Psoas muscle (tissue), 8 donors: ENCODE measurements around the gene RASEF. TPM values are rescaled to one million over a fixed set of nuclear protein-coding genes. Genes with fewer than 3 reads are reported as not detected.

Experiments used
- ATAC-seq, 4 donors: fragments of 200-7000 bp; cut with Tn5 transposase; one replicate each; pipeline ENCODE4 v1.9.1; 2020; ENCODE audit warnings: moderate library complexity in 3 of 4, mild to moderate bottlenecking in 2 of 4
- DNase-seq, 2 donors: peaks; one replicate each; pipeline ENCODE4 v3.0.0-alpha.2; 2020
- H3K27ac ChIP-seq: fragments of 200-600 bp; one replicate; pipeline ENCODE4 v1.8.0; 2022
- H3K27me3 ChIP-seq, 3 donors: fragments of 200-600 bp in 1 of 3; one replicate each; pipeline versions ENCODE4 v1.6.1 to v1.8.0; 2013 to 2022; ENCODE audit warnings: low read length in 2 of 3, mild to moderate bottlenecking in 2 of 3, moderate library complexity in 1 of 3; ENCODE audit not compliant: insufficient read depth in 3 of 3
- H3K36me3 ChIP-seq, 2 donors: fragments of 200-600 bp in 1 of 2; one replicate each; pipeline versions ENCODE4 v1.6.1 to v1.8.0; 2013 to 2022; ENCODE audit warnings: low read depth in 1 of 2, mild to moderate bottlenecking in 1 of 2, moderate library complexity in 1 of 2; ENCODE audit not compliant: insufficient read depth in 1 of 2
- H3K4me1 ChIP-seq: fragments of 200-600 bp; one replicate; pipeline ENCODE4 v1.8.0; 2022
- H3K4me3 ChIP-seq: fragments of 200-600 bp; one replicate; pipeline ENCODE4 v1.8.0; 2022; ENCODE audit warnings: mild to moderate bottlenecking
- H3K9me3 ChIP-seq: fragments of 200-600 bp; one replicate; pipeline ENCODE4 v1.8.0; 2022
- CTCF ChIP-seq: fragments of 200-600 bp; IDR thresholded peaks from one replicate; pipeline ENCODE4 v1.8.0; 2022; ENCODE audit warnings: antibody characterized with exemption
- WGBS, 3 donors: extraction: QIAGEN DNeasy Blood & Tissue Kit; methylation state at CpG; one replicate each; pipeline versions ENCODE4 v1.1.6 to v1.1.7; 2013; 5-methylcytosine and 5-hydroxymethylcytosine counted together
- intact Hi-C, 2 donors: fragments of 100-400 bp; cut with DNase I; formaldehyde crosslinking; loops; one replicate each; pipeline versions ENCODE4 v1.11.0 to v1.14.2; 2022
- polyA plus RNA-seq, 3 donors: library from polyadenylated mRNA; stranded (reverse); fragments of 200-250 nt; gene quantifications; one replicate each; pipeline ENCODE4 v1.2.3, GENCODE V29; 2013
- total RNA-seq, 4 donors: library from RNA; stranded (reverse); fragmentation: NEBNext Ultra II Directional in 2 of 4; extraction: Animal tissue kit (Norgen Biotek cat#: 25700) in 2 of 4; gene quantifications; one replicate each; pipeline versions ENCODE4 v1.2.1 to v1.2.4, GENCODE V29; 2021 to 2023
- donor health status: healthy with polysubstance abuse.
- donor health status: DM: no; HTN: no; CAD: no; lungs with moderate emphysema.
- donor health status: Bipolar disorder and iron deficiency.
- donor health status: healthy.
- donor health status: DM: yes; HTN: yes; CAD: no.
- donor health status: DM: no; HTN: no; CAD: no.
- donor health status: DM: no; HTN: no; CAD: no.
- donor health status: DM: yes; HTN: yes; CAD: no.

RASEF gene
- total and polyA plus RNA-seq, 7 donors = 0.01 to 0.11 (median 0.06) TPM; not detected in 1

- DNase-seq (no peak), ATAC-seq (no peak)
- peaks cover 9% of the 10 kb centered on the region for H3K4me1 ChIP-seq
- TF ChIP-seq CTCF = no peak
- H3K4me3 ChIP-seq = peak overlapping the region; percentile 61
- WGBS, 3 donors = 1 to 2% (median 2%) methylated on average over 46 to 53 of the region's 53 CpGs
- no peak overlapping the region for H3K27ac ChIP-seq
- intact Hi-C loops = no loop called here
- no peaks in the 10 kb centered on the region for H3K36me3 ChIP-seq
- peaks cover 0 to 63% (median 17%) of the 10 kb centered on the region in 3 donors for H3K27me3 ChIP-seq
- H3K9me3 ChIP-seq = no peaks in the 10 kb centered on the region
Observed at GRCh38 chr9:83061990-83062650, 822 bp downstream of the RASEF start.

GRCh38 chr9:83061036-83061435 is 1.9 kb downstream of the RASEF start:
- 51 to 78% (median 61%) methylated on average over 2 of the region's 2 CpGs for WGBS, 3 donors
- intact Hi-C loops = no loop called here
- TF ChIP-seq CTCF = no peak
- no peak overlapping the region for H3K27ac ChIP-seq
- peaks cover 0 to 63% (median 17%) of the 10 kb centered on the region in 3 donors for H3K27me3 ChIP-seq
- H3K4me1 ChIP-seq = peaks cover 9% of the 10 kb centered on the region
- no peak overlapping the region for H3K4me3 ChIP-seq
- ATAC-seq (no peak), DNase-seq (no peak)
- H3K9me3 ChIP-seq = no peaks in the 10 kb centered on the region
- H3K36me3 ChIP-seq = no peaks in the 10 kb centered on the region

- TF ChIP-seq CTCF = no peak
- Histone ChIP-seq H3K27ac (no peak overlapping the region), H3K27me3 (peaks cover 0 to 63% (median 17%) of the 10 kb centered on the region in 3 donors), H3K9me3 (no peaks in the 10 kb centered on the region), H3K4me1 (peaks cover 9% of the 10 kb centered on the region), H3K4me3 (no peak overlapping the region), H3K36me3 (no peaks in the 10 kb centered on the region)
- intact Hi-C loops = no loop called here
- DNase-seq = no peak
- no peak for ATAC-seq
- 39 to 50% (median 39%) methylated on average over 3 of the region's 3 CpGs for WGBS, 3 donors
Observed at GRCh38 chr9:83060556-83060955, 2.4 kb downstream of the RASEF start.

- 74 to 78% (median 77%) methylated on average over 1 of the region's 1 CpG for WGBS, 3 donors
- TF ChIP-seq CTCF = no peak
- H3K9me3 ChIP-seq = no peaks in the 10 kb centered on the region
- no peak overlapping the region for H3K27ac ChIP-seq
- DNase-seq (no peak), ATAC-seq (no peak)
- H3K27me3 ChIP-seq = peaks cover 0 to 55% (median 13%) of the 10 kb centered on the region in 3 donors
- H3K4me3 ChIP-seq = no peak overlapping the region
- no peaks in the 10 kb centered on the region for H3K36me3 ChIP-seq
- intact Hi-C loops = no loop called here
- peaks cover 9% of the 10 kb centered on the region for H3K4me1 ChIP-seq
Observed at GRCh38 chr9:83059417-83059816, 3.5 kb downstream of the RASEF start.

GRCh38 chr9:83056911-83057310 is 6.0 kb downstream of the RASEF start:
- Histone ChIP-seq H3K27me3 (peaks cover 0 to 30% (median 2%) of the 10 kb centered on the region in 3 donors), H3K36me3 (no peaks in the 10 kb centered on the region), H3K9me3 (no peaks in the 10 kb centered on the region), H3K4me1 (no peaks in the 10 kb centered on the region), H3K27ac (no peak overlapping the region), H3K4me3 (no peak overlapping the region)
- 89 to 100% (median 98%) methylated on average over 1 of the region's 1 CpG for WGBS, 3 donors
- intact Hi-C loops = no loop called here
- TF ChIP-seq CTCF = no peak
- DNase-seq (no peak), ATAC-seq (no peak)
